Measurements from ENCODE around the gene SLCO1C1.

The SLCO1C1 gene

GRCh38 chr12:20798554-20798953 lies 103.4 kb downstream of the SLCO1C1 start:
- H3K4me1 ChIP-seq (ENCODE audit: control insufficient read depth, insufficient read depth, low read length): no peaks in the 10 kb centered on the region
- POLR2A ChIA-PET: no interaction called here
- H3K27ac ChIP-seq (ENCODE audit: extremely low read depth, low read depth, low read length): no peak overlapping the region
- H3K36me3 ChIP-seq (ENCODE audit: control insufficient read depth in 2 of 2, insufficient read depth in 1 of 2, low read length in 2 of 2): no peaks in the 10 kb centered on the region
- CTCF ChIA-PET: interaction anchor here (0.6 to 1.0 kb wide), 2 partner anchors 115 to 559 kb away, joined by 3 read pairs; no protein-coding TSS in a partner anchor
- H3K4me3 ChIP-seq (ENCODE audit: low read depth, low read length): no peak overlapping the region
- no peaks in the 10 kb centered on the region for H3K9me3 ChIP-seq (ENCODE audit: control insufficient read depth, insufficient read depth, low read depth, low read length)
- TF ChIP-seq ZNF654 (tag by site-specific recombination; IDR thresholded peaks at IDR 0.05; ENCODE audit: low read depth): peak; percentile 25; the same call in 1 of the 2 replicates
- no peak for TF ChIP-seq ZNF530 (tag by site-specific recombination; IDR thresholded peaks at IDR 0.05; ENCODE audit: low read depth)
- TF ChIP-seq ZNF488 (tag by site-specific recombination; IDR thresholded peaks at IDR 0.05): no peak
- TF ChIP-seq GLIS2 (tag by site-specific recombination; IDR thresholded peaks at IDR 0.05): no peak

- CTCF ChIA-PET: no interaction called here
- no peaks in the 10 kb centered on the region for H3K36me3 ChIP-seq (ENCODE audit: control insufficient read depth in 2 of 2, insufficient read depth in 1 of 2, low read length in 2 of 2)
Measured at GRCh38 chr12:20800160-20800559, 105.0 kb downstream of the SLCO1C1 start.

GRCh38 chr12:20801035-20801434 lies 105.9 kb downstream of the SLCO1C1 start:
- CTCF ChIA-PET: no interaction called here
- Histone ChIP-seq H3K4me1 (ENCODE audit: control insufficient read depth, insufficient read depth, low read length) (no peaks in the 10 kb centered on the region), H3K4me3 (ENCODE audit: low read depth, low read length) (no peak overlapping the region), H3K9me3 (ENCODE audit: control insufficient read depth, insufficient read depth, low read depth, low read length) (no peaks in the 10 kb centered on the region), H3K36me3 (ENCODE audit: control insufficient read depth in 2 of 2, insufficient read depth in 1 of 2, low read length in 2 of 2) (no peaks in the 10 kb centered on the region), H3K27ac (ENCODE audit: extremely low read depth, low read depth, low read length) (no peak overlapping the region)
- POLR2A ChIA-PET: no interaction called here
- no peak for TF ChIP-seq ZBTB17 (tag by site-specific recombination; IDR thresholded peaks at IDR 0.05)
- TF ChIP-seq ZNF571 (tag by site-specific recombination; IDR thresholded peaks at IDR 0.05): no peak
- no peak for TF ChIP-seq SALL2 (tag by site-specific recombination; IDR thresholded peaks at IDR 0.05; ENCODE audit: borderline replicate concordance)
- no peak for TF ChIP-seq GLI4 (tag by site-specific recombination; IDR thresholded peaks at IDR 0.05)
- TF ChIP-seq ZBTB10 (tag by site-specific recombination; IDR thresholded peaks at IDR 0.05): no peak
- no peak for TF ChIP-seq ZNF529 (tag by site-specific recombination; IDR thresholded peaks at IDR 0.05; ENCODE audit: insufficient replicate concordance)
- no peak for TF ChIP-seq ZNF626 (tag by site-specific recombination; IDR thresholded peaks at IDR 0.05)
- no peak for TF ChIP-seq ZNF324 (tag by site-specific recombination; IDR thresholded peaks at IDR 0.05)

More at GRCh38 chr12:20800160-20800559, 105.0 kb downstream of the SLCO1C1 start:
- TF ChIP-seq ZBTB10 (tag by site-specific recombination; IDR thresholded peaks at IDR 0.05) (no peak), ZNF426 (tag by site-specific recombination; IDR thresholded peaks at IDR 0.05) (no peak), ZNF701 (tag by site-specific recombination; IDR thresholded peaks at IDR 0.05) (no peak), ZNF221 (tag by site-specific recombination; IDR thresholded peaks at IDR 0.05; ENCODE audit: borderline replicate concordance) (no peak), ZNF324 (tag by site-specific recombination; IDR thresholded peaks at IDR 0.05) (no peak), ZBTB17 (tag by site-specific recombination; IDR thresholded peaks at IDR 0.05) (no peak), OVOL3 (tag by site-specific recombination; IDR thresholded peaks at IDR 0.05) (no peak), ZNF639 (tag by site-specific recombination; IDR thresholded peaks at IDR 0.05) (no peak), GLIS1 (tag by site-specific recombination; IDR thresholded peaks at IDR 0.05) (no peak), ZNF112 (tag by site-specific recombination; IDR thresholded peaks at IDR 0.05) (no peak), ZNF488 (tag by site-specific recombination; IDR thresholded peaks at IDR 0.05) (no peak)
- H3K4me3 ChIP-seq (ENCODE audit: low read depth, low read length): no peak overlapping the region
- H3K4me1 ChIP-seq (ENCODE audit: control insufficient read depth, insufficient read depth, low read length): no peaks in the 10 kb centered on the region
- H3K27ac ChIP-seq (ENCODE audit: extremely low read depth, low read depth, low read length): no peak overlapping the region
- POLR2A ChIA-PET: no interaction called here
- no peaks in the 10 kb centered on the region for H3K9me3 ChIP-seq (ENCODE audit: control insufficient read depth, insufficient read depth, low read depth, low read length)
